GM12878 (cell line): ENCODE results near the gene SSC4D.

Source experiments
- CHD2 ChIP-seq: IDR thresholded peaks from 2 replicates; pipeline ENCODE4 v1.6.1; 2011; ENCODE audit warnings: low read depth, low read length, improper control_type of control experiment, borderline replicate concordance
- CREB1 ChIP-seq: IDR thresholded peaks from 2 replicates; pipeline ENCODE4 v1.6.1; 2012; ENCODE audit warnings: low read depth, mild to moderate bottlenecking, inconsistent platforms
- EGR1 ChIP-seq, 2 experiments: IDR thresholded peaks; 1 replicate in 1 of 2; 2 replicates in 1 of 2; pipeline ENCODE4 v1.6.1; 2011 to 2012; ENCODE audit warnings: low read depth in 2 of 2, low read length in 2 of 2, borderline replicate concordance in 1 of 2, mild to moderate bottlenecking in 1 of 2, moderate library complexity in 1 of 2
- IRF4 ChIP-seq: IDR thresholded peaks from 2 replicates; pipeline ENCODE4 v1.6.1; 2011; ENCODE audit warnings: low read depth, low read length
- KDM1A ChIP-seq: fragments of 200-600 bp; sonication (generic); IDR thresholded peaks from 2 replicates; pipeline ENCODE4 v1.6.1; 2016; ENCODE audit warnings: borderline replicate concordance
- MXI1 ChIP-seq: fragments of 150-350 bp; IDR thresholded peaks from 2 replicates; pipeline ENCODE4 v1.6.1; 2011; ENCODE audit warnings: low read depth, mild to moderate bottlenecking, inconsistent platforms, low read length, improper control_type of control experiment
- POLR2A ChIP-seq: IDR thresholded peaks from 2 replicates; pipeline ENCODE4 v1.6.1; 2011; ENCODE audit warnings: low read depth, mild to moderate bottlenecking, low read length
- RAD21 ChIP-seq: IDR thresholded peaks from 2 replicates; pipeline ENCODE4 v1.6.1; 2011; ENCODE audit warnings: mild to moderate bottlenecking, low read depth, low read length, moderate library complexity; ENCODE audit not compliant: insufficient read depth
- SIX5 ChIP-seq: IDR thresholded peaks from 2 replicates; pipeline ENCODE4 v1.6.1; 2011; ENCODE audit warnings: mild to moderate bottlenecking, low read depth, low read length, moderate library complexity; ENCODE audit not compliant: severe bottlenecking
- ZNF274 ChIP-seq: IDR thresholded peaks from one replicate; pipeline ENCODE4 v1.8.0; 2011; ENCODE audit not compliant: insufficient read length, insufficient read depth
- TF ChIP-seq, protein P1 (sequence below), 3 experiments: IDR thresholded peaks in 2 of 3; conservative IDR thresholded peaks in 1 of 3; 2 replicates each; pipeline ENCODE4 v1.5.1; 2011; ENCODE audit warnings: low read depth in 3 of 3, low read length in 3 of 3, mild to moderate bottlenecking in 3 of 3, control low read depth in 2 of 3, moderate library complexity in 2 of 3, inconsistent platforms in 1 of 3, mixed read lengths in 1 of 3; ENCODE audit not compliant: control insufficient read depth in 2 of 3, insufficient read depth in 1 of 3; ENCODE audit errors: extremely low read depth in 1 of 3
- TF ChIP-seq, protein P2 (sequence below): IDR thresholded peaks from 2 replicates; pipeline ENCODE4 v1.6.1; 2012; ENCODE audit warnings: mild to moderate bottlenecking, low read depth, low read length
- TF ChIP-seq, protein P3 (sequence below): IDR thresholded peaks from 2 replicates; pipeline ENCODE4 v1.6.1; 2011; ENCODE audit warnings: low read depth, low read length, improper control_type of control experiment, borderline replicate concordance

DNA sequence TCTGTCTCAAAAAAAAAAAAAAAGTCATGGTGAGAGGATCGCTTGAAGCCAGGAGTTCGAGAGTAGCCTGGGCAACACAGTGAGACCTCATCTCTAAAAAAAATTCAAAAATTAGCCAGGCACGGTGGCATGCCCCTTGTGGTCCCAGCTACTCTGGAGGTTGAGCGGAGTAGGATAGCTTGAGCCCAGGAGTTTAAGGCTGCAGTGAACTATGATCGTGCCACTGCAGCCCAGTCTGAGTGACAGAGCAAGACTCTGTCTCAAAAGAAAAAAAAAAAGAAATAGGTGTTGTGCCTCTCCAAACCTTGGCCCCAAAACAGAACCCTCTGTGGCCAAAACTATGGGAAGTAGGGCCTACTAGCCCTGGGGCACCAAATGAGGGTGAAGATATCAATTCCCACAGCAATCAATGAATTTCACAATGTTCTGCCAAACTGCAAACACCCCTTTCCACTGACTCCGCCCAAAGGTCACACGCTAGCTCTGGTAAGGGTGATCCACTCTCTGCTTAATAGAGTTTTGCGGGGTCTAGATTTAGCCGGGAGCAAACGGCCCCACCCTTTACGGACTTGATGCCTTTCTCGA lies 16.9 kb downstream of the SSC4D start:
- TF ChIP-seq CREB1 (no peak), SIX5 (no peak), POLR2A (no peak), MXI1 (no peak), IRF4 (no peak), RAD21 (no peak), KDM1A (no peak), ZNF274 (no peak), EGR1 (IDR thresholded peaks at IDR 0.05; ENCODE audit: borderline replicate concordance in 1 of 2, low read depth in 2 of 2, low read length in 2 of 2) (no peak), CHD2 (no peak)
- TF ChIP-seq, protein P1, sequence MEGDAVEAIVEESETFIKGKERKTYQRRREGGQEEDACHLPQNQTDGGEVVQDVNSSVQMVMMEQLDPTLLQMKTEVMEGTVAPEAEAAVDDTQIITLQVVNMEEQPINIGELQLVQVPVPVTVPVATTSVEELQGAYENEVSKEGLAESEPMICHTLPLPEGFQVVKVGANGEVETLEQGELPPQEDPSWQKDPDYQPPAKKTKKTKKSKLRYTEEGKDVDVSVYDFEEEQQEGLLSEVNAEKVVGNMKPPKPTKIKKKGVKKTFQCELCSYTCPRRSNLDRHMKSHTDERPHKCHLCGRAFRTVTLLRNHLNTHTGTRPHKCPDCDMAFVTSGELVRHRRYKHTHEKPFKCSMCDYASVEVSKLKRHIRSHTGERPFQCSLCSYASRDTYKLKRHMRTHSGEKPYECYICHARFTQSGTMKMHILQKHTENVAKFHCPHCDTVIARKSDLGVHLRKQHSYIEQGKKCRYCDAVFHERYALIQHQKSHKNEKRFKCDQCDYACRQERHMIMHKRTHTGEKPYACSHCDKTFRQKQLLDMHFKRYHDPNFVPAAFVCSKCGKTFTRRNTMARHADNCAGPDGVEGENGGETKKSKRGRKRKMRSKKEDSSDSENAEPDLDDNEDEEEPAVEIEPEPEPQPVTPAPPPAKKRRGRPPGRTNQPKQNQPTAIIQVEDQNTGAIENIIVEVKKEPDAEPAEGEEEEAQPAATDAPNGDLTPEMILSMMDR (IDR thresholded peaks at IDR 0.05 in 2 of 3, conservative IDR thresholded peaks at IDR 0.05 in 1 of 3; ENCODE audit: control insufficient read depth in 2 of 3, extremely low read depth in 1 of 3, insufficient read depth in 1 of 3, low read depth in 3 of 3, low read length in 3 of 3), result no peak
- TF ChIP-seq, protein P2, sequence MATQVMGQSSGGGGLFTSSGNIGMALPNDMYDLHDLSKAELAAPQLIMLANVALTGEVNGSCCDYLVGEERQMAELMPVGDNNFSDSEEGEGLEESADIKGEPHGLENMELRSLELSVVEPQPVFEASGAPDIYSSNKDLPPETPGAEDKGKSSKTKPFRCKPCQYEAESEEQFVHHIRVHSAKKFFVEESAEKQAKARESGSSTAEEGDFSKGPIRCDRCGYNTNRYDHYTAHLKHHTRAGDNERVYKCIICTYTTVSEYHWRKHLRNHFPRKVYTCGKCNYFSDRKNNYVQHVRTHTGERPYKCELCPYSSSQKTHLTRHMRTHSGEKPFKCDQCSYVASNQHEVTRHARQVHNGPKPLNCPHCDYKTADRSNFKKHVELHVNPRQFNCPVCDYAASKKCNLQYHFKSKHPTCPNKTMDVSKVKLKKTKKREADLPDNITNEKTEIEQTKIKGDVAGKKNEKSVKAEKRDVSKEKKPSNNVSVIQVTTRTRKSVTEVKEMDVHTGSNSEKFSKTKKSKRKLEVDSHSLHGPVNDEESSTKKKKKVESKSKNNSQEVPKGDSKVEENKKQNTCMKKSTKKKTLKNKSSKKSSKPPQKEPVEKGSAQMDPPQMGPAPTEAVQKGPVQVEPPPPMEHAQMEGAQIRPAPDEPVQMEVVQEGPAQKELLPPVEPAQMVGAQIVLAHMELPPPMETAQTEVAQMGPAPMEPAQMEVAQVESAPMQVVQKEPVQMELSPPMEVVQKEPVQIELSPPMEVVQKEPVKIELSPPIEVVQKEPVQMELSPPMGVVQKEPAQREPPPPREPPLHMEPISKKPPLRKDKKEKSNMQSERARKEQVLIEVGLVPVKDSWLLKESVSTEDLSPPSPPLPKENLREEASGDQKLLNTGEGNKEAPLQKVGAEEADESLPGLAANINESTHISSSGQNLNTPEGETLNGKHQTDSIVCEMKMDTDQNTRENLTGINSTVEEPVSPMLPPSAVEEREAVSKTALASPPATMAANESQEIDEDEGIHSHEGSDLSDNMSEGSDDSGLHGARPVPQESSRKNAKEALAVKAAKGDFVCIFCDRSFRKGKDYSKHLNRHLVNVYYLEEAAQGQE, result no peak
- TF ChIP-seq, protein P3, sequence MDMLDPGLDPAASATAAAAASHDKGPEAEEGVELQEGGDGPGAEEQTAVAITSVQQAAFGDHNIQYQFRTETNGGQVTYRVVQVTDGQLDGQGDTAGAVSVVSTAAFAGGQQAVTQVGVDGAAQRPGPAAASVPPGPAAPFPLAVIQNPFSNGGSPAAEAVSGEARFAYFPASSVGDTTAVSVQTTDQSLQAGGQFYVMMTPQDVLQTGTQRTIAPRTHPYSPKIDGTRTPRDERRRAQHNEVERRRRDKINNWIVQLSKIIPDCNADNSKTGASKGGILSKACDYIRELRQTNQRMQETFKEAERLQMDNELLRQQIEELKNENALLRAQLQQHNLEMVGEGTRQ, result no peak
